ENCODE data around the gene ARL6IP4.

Gene ARL6IP4

GRCh38 chr12:122987086-122987951, 6.8 kb downstream of the ARL6IP4 start:
- TF ChIP-seq CTCF (conservative IDR thresholded peaks at IDR 0.05; ENCODE audit: low read depth, low read length), result no peak
- no peak overlapping the region for H3K4me3 ChIP-seq (ENCODE audit: low read depth, low read length)
- DNase-seq (ENCODE audit: low read depth), result no peak

GRCh38 chr12:122988036-122988435, 7.6 kb downstream of the ARL6IP4 start:
- H3K4me3 ChIP-seq (ENCODE audit: low read depth, low read length), result no peak overlapping the region
- DNase-seq (ENCODE audit: low read depth), result no peak
- no peak for TF ChIP-seq CTCF (conservative IDR thresholded peaks at IDR 0.05; ENCODE audit: low read depth, low read length)

GRCh38 chr12:122988612-122989212, 8.2 kb downstream of the ARL6IP4 start:
- no peak for TF ChIP-seq CTCF (conservative IDR thresholded peaks at IDR 0.05; ENCODE audit: low read depth, low read length)
- H3K4me3 ChIP-seq (ENCODE audit: low read depth, low read length), result no peak overlapping the region
- DNase-seq (ENCODE audit: low read depth), result no peak

- DNase-seq (ENCODE audit: low read depth), result no peak
- no peak overlapping the region for H3K4me3 ChIP-seq (ENCODE audit: low read depth, low read length)
- no peak for TF ChIP-seq CTCF (conservative IDR thresholded peaks at IDR 0.05; ENCODE audit: low read depth, low read length)
Observed at GRCh38 chr12:122989225-122989839, 8.9 kb downstream of the ARL6IP4 start.

- DNase-seq (ENCODE audit: low read depth), result no peak
- no peak overlapping the region for H3K4me3 ChIP-seq (ENCODE audit: low read depth, low read length)
- TF ChIP-seq CTCF (conservative IDR thresholded peaks at IDR 0.05; ENCODE audit: low read depth, low read length), result no peak
Observed at GRCh38 chr12:122989874-122990419, 9.5 kb downstream of the ARL6IP4 start.

- H3K4me3 ChIP-seq (ENCODE audit: low read depth, low read length), result no peak overlapping the region
- DNase-seq (ENCODE audit: low read depth), result no peak
- no peak for TF ChIP-seq CTCF (conservative IDR thresholded peaks at IDR 0.05; ENCODE audit: low read depth, low read length)
Observed at GRCh38 chr12:122990561-122990960, 10.1 kb downstream of the ARL6IP4 start.

Data from choroid plexus epithelial cell (primary cell).